Endothelial cell of umbilical vein (primary cell): ENCODE data around the gene PCDH15. TPM values are rescaled to one million over a fixed set of nuclear protein-coding genes. Genes with fewer than 3 reads are reported as not detected.

Source experiments
- BruUV-seq: library from RNA; stranded (reverse); fragments of 400-500 nt; replicated peaks from 2 replicates; lab custom pipeline; 2021; lab: Mats Ljungman, UMichigan
- CTCF ChIA-PET: fragments of 300-600, 350-600 bp; sonication (Branson Sonifier 250); formaldehyde crosslinking; loops from one replicate; lab custom pipeline; 2021; ENCODE audit warnings: antibody characterized with exemption, inconsistent platforms; lab: Charles Lee
- POLR2A ChIA-PET: fragments of 300-600, 350-600 bp; sonication (Branson Sonifier 250); formaldehyde crosslinking; loops from one replicate; lab custom pipeline; 2021; ENCODE audit warnings: antibody characterized with exemption, inconsistent platforms; lab: Charles Lee
- DNase-seq: peaks from one replicate; pipeline ENCODE4 v3.0.0-alpha.2; 2011; ENCODE audit warnings: low read depth, low spot score
- FAIRE-seq: peaks from 2 replicates; lab custom pipeline; 2011; peaks lifted over from hg19 to GRCh38; lab: Jason Lieb, UNC
- H2AFZ ChIP-seq: 2 replicates; pipeline ENCODE4 v1.6.0; 2012; ENCODE audit warnings: low read depth, low read length, control low read depth, inconsistent platforms
- H3K27ac ChIP-seq: 2 replicates; pipeline ENCODE4 v1.5.1; 2011; ENCODE audit warnings: low read depth, mild to moderate bottlenecking, control low read depth, low read length, moderate library complexity; ENCODE audit not compliant: insufficient read depth
- H3K27me3 ChIP-seq, 2 experiments: 2 replicates each; pipeline versions ENCODE4 v1.6.0 to v1.6.1; 2011; ENCODE audit warnings: low read length in 2 of 2, mixed read lengths in 1 of 2; ENCODE audit not compliant: control insufficient read depth in 2 of 2, insufficient read depth in 2 of 2
- H3K36me3 ChIP-seq, 2 experiments: 2 replicates in 1 of 2; 3 replicates in 1 of 2; pipeline ENCODE4 v1.5.1; 2011; ENCODE audit warnings: low read length in 2 of 2, mild to moderate bottlenecking in 1 of 2, moderate library complexity in 1 of 2; ENCODE audit not compliant: control insufficient read depth in 2 of 2, insufficient read depth in 2 of 2; ENCODE audit errors: extremely low read depth in 1 of 2
- H3K4me1 ChIP-seq: 3 replicates; pipeline ENCODE4 v1.5.1; 2011; ENCODE audit warnings: mild to moderate bottlenecking, low read length; ENCODE audit not compliant: control insufficient read depth, insufficient read depth; ENCODE audit errors: extremely low read depth
- H3K4me2 ChIP-seq: 2 replicates; pipeline ENCODE4 v1.6.1; 2011; ENCODE audit warnings: low read length, control low read depth, mixed read lengths; ENCODE audit not compliant: insufficient read depth
- H3K4me3 ChIP-seq, 3 experiments: fragments of 200-600 bp in 1 of 3; sonication (generic), shearing (Covaris generic) in 1 of 3; replicated peaks in 1 of 3; 2 replicates each; pipeline ENCODE4 v1.5.1; 2011 to 2016; ENCODE audit warnings: control low read depth in 3 of 3, low read length in 3 of 3, mild to moderate bottlenecking in 2 of 3, inconsistent platforms in 1 of 3, low read depth in 1 of 3, moderate library complexity in 1 of 3; ENCODE audit not compliant: insufficient read depth in 1 of 3
- H3K79me2 ChIP-seq: 2 replicates; pipeline ENCODE4 v1.6.0; 2012; ENCODE audit warnings: low read length, inconsistent platforms; ENCODE audit not compliant: control insufficient read depth, insufficient read depth
- H3K9ac ChIP-seq: replicated peaks from 2 replicates; pipeline ENCODE3; 2011; ENCODE audit warnings: low read length, control low read depth; ENCODE audit not compliant: insufficient read depth; ENCODE audit errors: extremely low read depth
- H3K9me1 ChIP-seq: replicated peaks from 3 replicates; pipeline ENCODE4 v1.6.0; 2011; ENCODE audit warnings: mild to moderate bottlenecking, low read length; ENCODE audit not compliant: control insufficient read depth, insufficient read depth; ENCODE audit errors: extremely low read depth
- H3K9me3 ChIP-seq: replicated peaks from 2 replicates; pipeline ENCODE4 v1.5.1; 2012; ENCODE audit warnings: low read length, inconsistent platforms; ENCODE audit not compliant: control insufficient read depth, insufficient read depth
- H4K20me1 ChIP-seq: replicated peaks from 2 replicates; pipeline ENCODE3; 2011; ENCODE audit warnings: mild to moderate bottlenecking, low read length; ENCODE audit not compliant: control insufficient read depth, insufficient read depth; ENCODE audit errors: extremely low read depth
- EZH2 ChIP-seq: IDR thresholded peaks from 2 replicates; pipeline ENCODE4 v1.6.1; 2012; ENCODE audit warnings: borderline replicate concordance, low read depth, mild to moderate bottlenecking, moderate library complexity, low read length, inconsistent platforms; ENCODE audit not compliant: severe bottlenecking
- FOS ChIP-seq: IDR thresholded peaks from 2 replicates; pipeline ENCODE4 v1.6.1; 2011; ENCODE audit warnings: mild to moderate bottlenecking, low read length, moderate library complexity, borderline replicate concordance; ENCODE audit not compliant: insufficient read depth
- GATA2 ChIP-seq: IDR thresholded peaks from 2 replicates; pipeline ENCODE4 v1.7.0; 2011; ENCODE audit warnings: low read depth, mild to moderate bottlenecking, moderate library complexity, mixed read lengths, low read length; ENCODE audit not compliant: insufficient read length, insufficient read depth
- JUN ChIP-seq: IDR thresholded peaks from 2 replicates; pipeline ENCODE4 v1.6.1; 2011; ENCODE audit warnings: borderline replicate concordance, low read depth; ENCODE audit not compliant: insufficient read length, insufficient read depth
- MYC ChIP-seq: IDR thresholded peaks from one replicate; pipeline ENCODE4 v1.6.1; 2011; ENCODE audit warnings: mild to moderate bottlenecking, low read depth, low read length
- POLR2A ChIP-seq: IDR thresholded peaks from 2 replicates; pipeline ENCODE4 v1.6.1; 2012; ENCODE audit warnings: low read depth, mild to moderate bottlenecking, control low read depth, low read length
- POLR2AphosphoS5 ChIP-seq: IDR thresholded peaks from 2 replicates; pipeline ENCODE4 v1.6.1; 2012; ENCODE audit warnings: low read depth, mild to moderate bottlenecking, control low read depth, low read length, moderate library complexity; ENCODE audit not compliant: insufficient read depth
- dilution Hi-C: fragments of 300-500 bp; cut with MboI; formaldehyde crosslinking; loops from one replicate; pipeline ENCODE4 v1.15.0; 2019; ENCODE audit warnings: low sequenced_read_pairs; ENCODE audit not compliant: extremely low pct_ligation_motif_present
- intact Hi-C: fragments of 100-400 bp; cut with micrococcal nuclease; formaldehyde crosslinking; loops from one replicate; pipeline ENCODE4 v1.10.0; 2022
- polyA plus RNA-seq, 4 experiments: library from polyadenylated mRNA; depleted of rRNA in 3 of 4; stranded (reverse) in 3 of 4; unstranded in 1 of 4; fragments of >200 nt; gene quantifications; 2 replicates each; pipeline versions ENCODE4 v1.2.1 to v1.2.3, GENCODE V29; 2011 to 2012; ENCODE audit warnings: missing spikeins in 1 of 4
- total RNA-seq: library from RNA; stranded (reverse); gene quantifications from 2 replicates; pipeline ENCODE4 v1.2.3, GENCODE V29; 2021
- TF ChIP-seq, protein P1 (sequence below), 2 donors: IDR thresholded peaks; 1 replicate in 1 of 2; 2 replicates in 1 of 2; pipeline ENCODE4 v1.5.1; 2011; ENCODE audit warnings: low read length in 2 of 2, mild to moderate bottlenecking in 2 of 2, moderate library complexity in 2 of 2, control low read depth in 1 of 2, inconsistent platforms in 1 of 2, low read depth in 1 of 2; ENCODE audit not compliant: insufficient read depth in 1 of 2; ENCODE audit errors: extremely low read depth in 1 of 2
- TF ChIP-seq, protein P2 (sequence below): IDR thresholded peaks from 2 replicates; pipeline ENCODE4 v1.6.1; 2011; ENCODE audit not compliant: insufficient read depth, insufficient read length

PCDH15 gene
- total and polyA plus RNA-seq, 2 donors (not counting 3 experiments of a cell fraction or from before 2014, with no cell fraction given) = 0.04 TPM; not detected in 1

- intact Hi-C loops = no loop called here
- no peaks in the 10 kb centered on the region for H3K79me2 ChIP-seq
- H3K4me2 ChIP-seq = no peak overlapping the region
- H3K36me3 ChIP-seq = no peaks in the 10 kb centered on the region
- no peaks in the 10 kb centered on the region for H3K27me3 ChIP-seq
- dilution Hi-C loops = no loop called here
- H2AFZ ChIP-seq = no peak overlapping the region
- H3K4me3 ChIP-seq = no peak overlapping the region
- CTCF ChIA-PET = no interaction called here
- POLR2A ChIA-PET = no interaction called here
- no peak overlapping the region for H3K27ac ChIP-seq
- TF ChIP-seq POLR2AphosphoS5 = no peak
- TF ChIP-seq JUN = no peak
- TF ChIP-seq EZH2 = no peak
- no peak for TF ChIP-seq GATA2
- TF ChIP-seq FOS = no peak
- TF ChIP-seq MYC = no peak
- FAIRE-seq (no peak), DNase-seq (no peak)
- H3K9me1 ChIP-seq = no peaks in the 10 kb centered on the region
- no TSS peak for BruUV-seq
- no peaks in the 10 kb centered on the region for H3K4me1 ChIP-seq
- no peak overlapping the region for H3K9ac ChIP-seq
- no peaks in the 10 kb centered on the region for H4K20me1 ChIP-seq
- H3K9me3 ChIP-seq = no peaks in the 10 kb centered on the region
Measured at GRCh38 chr10:54815583-54815982, 14.6 kb upstream of the PCDH15 start.

DNA sequence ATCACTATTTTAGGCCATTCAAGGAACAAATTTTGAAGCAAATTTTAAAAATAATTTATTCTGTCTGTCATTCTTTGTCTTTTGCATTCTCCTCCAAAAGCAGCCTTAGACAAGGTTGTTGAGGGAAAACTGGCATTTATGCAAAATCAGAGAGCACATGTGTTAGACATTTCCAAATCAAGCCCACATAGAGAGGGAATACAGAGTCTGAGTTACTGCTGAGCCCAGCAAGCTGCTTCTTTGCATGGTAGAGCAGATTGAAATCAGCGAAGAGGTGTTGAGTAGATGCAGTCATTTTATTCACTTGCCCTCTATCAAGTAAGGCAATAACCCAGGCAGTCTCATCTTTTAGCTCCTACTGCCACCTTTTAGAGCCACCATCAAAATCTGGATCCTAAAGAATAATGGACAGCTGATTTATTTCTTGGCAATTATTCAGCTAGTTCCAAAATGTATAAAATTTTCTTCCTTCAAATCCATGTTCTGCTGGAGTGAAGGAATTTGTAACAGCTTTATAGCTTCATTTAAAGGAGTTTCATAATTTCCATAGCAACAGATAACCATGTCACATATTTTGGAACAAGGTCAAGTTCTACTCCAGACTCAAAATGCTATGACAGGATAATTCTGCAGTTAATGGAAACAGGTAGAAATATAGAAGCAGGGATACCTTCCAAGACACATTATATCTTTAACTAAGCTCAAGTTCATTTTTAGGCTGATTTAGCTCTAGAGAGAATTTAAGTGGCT, 7.3 kb upstream of the PCDH15 start:
- DNase-seq (no peak), FAIRE-seq (no peak)
- Histone ChIP-seq H3K4me1 (no peaks in the 10 kb centered on the region), H3K9me3 (no peaks in the 10 kb centered on the region), H2AFZ (no peak overlapping the region), H3K4me2 (no peak overlapping the region), H3K79me2 (no peaks in the 10 kb centered on the region), H3K9ac (no peak overlapping the region), H3K36me3 (no peaks in the 10 kb centered on the region), H3K27ac (no peak overlapping the region), H4K20me1 (no peaks in the 10 kb centered on the region), H3K27me3 (no peaks in the 10 kb centered on the region), H3K9me1 (no peaks in the 10 kb centered on the region), H3K4me3 (no peak overlapping the region)
- dilution Hi-C loops (no loop called here), intact Hi-C loops (no loop called here)
- TF ChIP-seq, protein P1, sequence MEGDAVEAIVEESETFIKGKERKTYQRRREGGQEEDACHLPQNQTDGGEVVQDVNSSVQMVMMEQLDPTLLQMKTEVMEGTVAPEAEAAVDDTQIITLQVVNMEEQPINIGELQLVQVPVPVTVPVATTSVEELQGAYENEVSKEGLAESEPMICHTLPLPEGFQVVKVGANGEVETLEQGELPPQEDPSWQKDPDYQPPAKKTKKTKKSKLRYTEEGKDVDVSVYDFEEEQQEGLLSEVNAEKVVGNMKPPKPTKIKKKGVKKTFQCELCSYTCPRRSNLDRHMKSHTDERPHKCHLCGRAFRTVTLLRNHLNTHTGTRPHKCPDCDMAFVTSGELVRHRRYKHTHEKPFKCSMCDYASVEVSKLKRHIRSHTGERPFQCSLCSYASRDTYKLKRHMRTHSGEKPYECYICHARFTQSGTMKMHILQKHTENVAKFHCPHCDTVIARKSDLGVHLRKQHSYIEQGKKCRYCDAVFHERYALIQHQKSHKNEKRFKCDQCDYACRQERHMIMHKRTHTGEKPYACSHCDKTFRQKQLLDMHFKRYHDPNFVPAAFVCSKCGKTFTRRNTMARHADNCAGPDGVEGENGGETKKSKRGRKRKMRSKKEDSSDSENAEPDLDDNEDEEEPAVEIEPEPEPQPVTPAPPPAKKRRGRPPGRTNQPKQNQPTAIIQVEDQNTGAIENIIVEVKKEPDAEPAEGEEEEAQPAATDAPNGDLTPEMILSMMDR (IDR thresholded peaks at IDR 0.05; ENCODE audit: extremely low read depth in 1 of 2, insufficient read depth in 1 of 2, low read depth in 1 of 2, low read length in 2 of 2) = no peak
- TF ChIP-seq POLR2AphosphoS5 = no peak
- TF ChIP-seq JUN = no peak
- TF ChIP-seq POLR2A = no peak
- TF ChIP-seq EZH2 = no peak
- no peak for TF ChIP-seq MYC
- no peak for TF ChIP-seq FOS
- TF ChIP-seq, protein P2, sequence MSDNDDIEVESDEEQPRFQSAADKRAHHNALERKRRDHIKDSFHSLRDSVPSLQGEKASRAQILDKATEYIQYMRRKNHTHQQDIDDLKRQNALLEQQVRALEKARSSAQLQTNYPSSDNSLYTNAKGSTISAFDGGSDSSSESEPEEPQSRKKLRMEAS = no peak
- TF ChIP-seq GATA2 = no peak
- POLR2A ChIA-PET = no interaction called here
- no TSS peak for BruUV-seq
- CTCF ChIA-PET = interaction anchor here (0.7 to 1.1 kb wide), 2 partner anchors 13 to 74 kb away, joined by 3 read pairs; no protein-coding TSS in a partner anchor
